Stimulated activated memory B cell treated with anti-CD40 and anti-IgM and Interleukin-4, amounts not matched to agents 10 μg/mL and 1 μg/mL and 100 μg/mL, for 72 hours (primary cell): ENCODE measurements around the gene ING5.
A peak's percentile ranks its signal among the peaks of the same experiment; 100 is the strongest.

Experiments used
- ATAC-seq: fragments of 150-1000 bp; cut with Tn5 transposase; 2 replicates; pipeline ENCODE4 v1.10.0; 2021
- H3K27ac Mint-ChIP-seq: one replicate; pipeline ENCODE4 v1.8.0; 2022; ENCODE audit warnings: mild to moderate bottlenecking, mixed read lengths
- H3K27me3 Mint-ChIP-seq: one replicate; pipeline ENCODE4 v1.8.0; 2022; ENCODE audit warnings: mixed read lengths
- H3K36me3 Mint-ChIP-seq: one replicate; pipeline ENCODE4 v1.8.0; 2022; ENCODE audit warnings: mixed read lengths
- H3K4me1 Mint-ChIP-seq: one replicate; pipeline ENCODE4 v1.8.0; 2022; ENCODE audit warnings: mixed read lengths
- H3K4me3 Mint-ChIP-seq: one replicate; pipeline ENCODE4 v1.8.0; 2022; ENCODE audit warnings: mild to moderate bottlenecking, moderate library complexity, mixed read lengths
- H3K9me3 Mint-ChIP-seq: one replicate; pipeline ENCODE4 v1.8.0; 2022; ENCODE audit warnings: mixed read lengths

ING5 gene

GRCh38 chr2:241668354-241668753, 33.5 kb upstream of the ING5 start:
- H3K4me1 Mint-ChIP-seq, result peaks cover 17% of the 10 kb centered on the region
- peaks cover 53% of the 10 kb centered on the region for H3K36me3 Mint-ChIP-seq
- H3K27me3 Mint-ChIP-seq, result no peaks in the 10 kb centered on the region
- H3K9me3 Mint-ChIP-seq, result no peaks in the 10 kb centered on the region
- no peak for ATAC-seq
- no peak overlapping the region for H3K27ac Mint-ChIP-seq
- no peak overlapping the region for H3K4me3 Mint-ChIP-seq

DNA sequence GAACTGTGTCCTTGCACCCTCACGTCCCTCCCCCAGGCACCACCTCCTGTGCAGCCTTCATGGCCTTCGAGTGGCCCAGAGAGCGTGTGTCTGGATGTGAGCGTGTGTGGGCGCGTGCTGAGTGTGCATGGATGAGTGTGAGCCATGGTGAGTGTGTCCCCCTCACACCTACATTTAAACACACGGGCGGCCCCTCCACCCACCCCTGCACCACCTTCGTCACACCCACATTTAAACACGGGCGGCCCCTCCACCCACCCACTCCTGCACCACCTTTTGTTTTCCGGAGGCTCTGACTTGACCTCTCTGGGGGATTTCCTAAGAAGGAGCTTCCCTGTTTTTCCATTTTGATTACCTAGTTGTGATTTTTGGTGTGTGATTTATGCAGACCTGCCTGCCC, 33.0 kb upstream of the ING5 start:
- H3K4me3 Mint-ChIP-seq, result no peak overlapping the region
- ATAC-seq, result no peak
- no peaks in the 10 kb centered on the region for H3K9me3 Mint-ChIP-seq
- H3K27me3 Mint-ChIP-seq, result no peaks in the 10 kb centered on the region
- H3K27ac Mint-ChIP-seq, result no peak overlapping the region
- H3K36me3 Mint-ChIP-seq, result peaks cover 57% of the 10 kb centered on the region
- peaks cover 20% of the 10 kb centered on the region for H3K4me1 Mint-ChIP-seq

DNA sequence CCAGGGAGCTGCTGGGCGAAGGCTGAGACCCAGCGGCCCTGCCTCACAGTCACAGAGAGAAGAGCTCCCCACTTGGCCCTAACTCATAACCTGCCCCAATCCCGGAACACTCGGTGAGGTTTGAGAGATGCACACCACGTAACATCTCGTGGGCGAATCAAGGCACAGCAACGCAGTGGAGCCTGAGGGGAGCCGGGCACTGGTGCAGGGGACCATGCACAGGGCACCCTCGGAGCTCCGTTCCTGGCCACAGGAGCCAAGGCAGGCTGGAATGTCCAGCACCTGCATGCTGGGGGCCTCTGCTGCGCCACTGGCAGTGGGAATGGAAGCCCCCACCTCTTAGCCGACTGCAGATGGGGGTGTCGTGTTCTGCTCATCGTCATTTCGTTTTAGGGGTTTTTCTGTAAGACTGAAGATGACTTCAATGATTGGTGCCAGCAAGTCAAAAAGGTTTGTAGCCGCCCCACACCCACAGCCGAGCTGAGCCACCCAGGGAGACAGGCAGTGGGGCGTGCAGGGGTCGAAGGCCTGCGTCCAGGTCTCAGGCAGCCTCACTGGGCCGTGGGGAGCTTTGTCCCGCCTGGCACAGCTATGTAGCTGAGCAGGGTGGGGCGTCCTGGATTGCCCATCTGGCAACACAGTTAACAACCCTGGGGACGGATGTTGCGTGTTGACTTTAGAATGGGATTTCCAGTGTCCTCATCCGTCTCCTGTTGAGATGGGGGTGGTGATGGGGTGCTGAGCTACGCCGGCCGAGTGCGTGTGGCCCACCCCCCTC, 31.3 kb upstream of the ING5 start:
- H3K4me3 Mint-ChIP-seq, result no peak overlapping the region
- H3K27me3 Mint-ChIP-seq, result no peaks in the 10 kb centered on the region
- no peak overlapping the region for H3K27ac Mint-ChIP-seq
- ATAC-seq, result no peak
- H3K4me1 Mint-ChIP-seq, result peaks cover 16% of the 10 kb centered on the region
- no peaks in the 10 kb centered on the region for H3K9me3 Mint-ChIP-seq
- peaks cover 63% of the 10 kb centered on the region for H3K36me3 Mint-ChIP-seq

- no peak for ATAC-seq
- Mint-ChIP-seq H3K27me3 (no peaks in the 10 kb centered on the region), H3K27ac (no peak overlapping the region), H3K9me3 (no peaks in the 10 kb centered on the region), H3K36me3 (peaks cover 61% of the 10 kb centered on the region), H3K4me1 (peaks cover 15% of the 10 kb centered on the region), H3K4me3 (no peak overlapping the region)
Measured at GRCh38 chr2:241671457-241672240, 30.2 kb upstream of the ING5 start.

DNA sequence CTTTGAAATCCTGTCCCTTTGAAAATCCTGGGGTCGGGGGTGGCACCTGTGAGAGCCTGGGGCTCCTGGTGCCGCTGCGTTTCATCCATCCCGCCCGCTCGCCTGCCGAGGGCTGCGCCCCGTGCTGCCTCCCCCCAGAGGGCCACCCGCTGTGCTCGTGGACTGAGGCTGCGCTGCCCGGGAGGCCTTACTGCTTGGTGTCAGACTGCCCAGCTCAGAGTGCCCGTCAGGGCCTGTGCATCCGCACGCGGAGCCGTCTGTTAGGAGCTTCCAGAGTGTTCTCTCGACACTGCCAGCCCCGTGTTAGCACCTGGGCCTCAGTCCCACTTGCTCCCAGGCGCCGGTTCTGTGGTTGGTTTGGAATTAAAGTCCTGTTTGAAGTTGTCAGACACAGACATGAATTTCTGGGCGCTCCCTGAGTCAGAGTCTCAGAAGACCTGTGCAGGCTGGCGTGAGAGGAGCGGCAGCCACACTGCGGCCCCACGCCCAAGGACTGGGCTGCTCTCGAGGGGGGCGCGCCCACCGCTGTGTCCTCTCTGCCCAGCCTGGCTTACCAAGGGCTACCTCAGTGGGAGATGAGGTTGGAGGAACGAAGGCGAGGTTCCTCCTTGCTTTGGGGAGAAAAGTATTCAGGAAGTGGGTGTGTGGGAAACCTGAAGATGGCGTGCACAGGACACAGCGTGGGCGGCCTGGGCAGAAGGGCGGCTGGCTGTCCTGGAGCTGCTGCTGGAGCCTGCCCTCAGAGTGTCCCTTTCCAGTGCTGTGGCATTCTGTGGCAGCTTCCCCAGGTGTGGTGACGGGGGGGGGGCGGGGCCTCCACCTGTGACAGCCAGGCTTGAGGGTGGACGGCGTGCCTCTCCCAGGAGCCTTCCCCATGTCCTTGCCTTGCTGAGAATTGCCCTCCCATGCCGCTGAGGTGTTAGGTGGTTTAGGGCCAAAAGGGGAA, 29.3 kb upstream of the ING5 start:
- H3K4me3 Mint-ChIP-seq, result no peak overlapping the region
- H3K27ac Mint-ChIP-seq, result no peak overlapping the region
- H3K27me3 Mint-ChIP-seq, result no peaks in the 10 kb centered on the region
- H3K36me3 Mint-ChIP-seq, result peaks cover 59% of the 10 kb centered on the region
- ATAC-seq, result no peak
- H3K9me3 Mint-ChIP-seq, result no peaks in the 10 kb centered on the region
- peaks cover 15% of the 10 kb centered on the region for H3K4me1 Mint-ChIP-seq

- Mint-ChIP-seq H3K9me3 (no peaks in the 10 kb centered on the region), H3K4me1 (peaks cover 15% of the 10 kb centered on the region), H3K27ac (peak overlapping the region; percentile 29), H3K4me3 (no peak overlapping the region), H3K27me3 (no peaks in the 10 kb centered on the region), H3K36me3 (peaks cover 56% of the 10 kb centered on the region)
- ATAC-seq, result no peak
Measured at GRCh38 chr2:241673189-241673663, 28.6 kb upstream of the ING5 start.

DNA sequence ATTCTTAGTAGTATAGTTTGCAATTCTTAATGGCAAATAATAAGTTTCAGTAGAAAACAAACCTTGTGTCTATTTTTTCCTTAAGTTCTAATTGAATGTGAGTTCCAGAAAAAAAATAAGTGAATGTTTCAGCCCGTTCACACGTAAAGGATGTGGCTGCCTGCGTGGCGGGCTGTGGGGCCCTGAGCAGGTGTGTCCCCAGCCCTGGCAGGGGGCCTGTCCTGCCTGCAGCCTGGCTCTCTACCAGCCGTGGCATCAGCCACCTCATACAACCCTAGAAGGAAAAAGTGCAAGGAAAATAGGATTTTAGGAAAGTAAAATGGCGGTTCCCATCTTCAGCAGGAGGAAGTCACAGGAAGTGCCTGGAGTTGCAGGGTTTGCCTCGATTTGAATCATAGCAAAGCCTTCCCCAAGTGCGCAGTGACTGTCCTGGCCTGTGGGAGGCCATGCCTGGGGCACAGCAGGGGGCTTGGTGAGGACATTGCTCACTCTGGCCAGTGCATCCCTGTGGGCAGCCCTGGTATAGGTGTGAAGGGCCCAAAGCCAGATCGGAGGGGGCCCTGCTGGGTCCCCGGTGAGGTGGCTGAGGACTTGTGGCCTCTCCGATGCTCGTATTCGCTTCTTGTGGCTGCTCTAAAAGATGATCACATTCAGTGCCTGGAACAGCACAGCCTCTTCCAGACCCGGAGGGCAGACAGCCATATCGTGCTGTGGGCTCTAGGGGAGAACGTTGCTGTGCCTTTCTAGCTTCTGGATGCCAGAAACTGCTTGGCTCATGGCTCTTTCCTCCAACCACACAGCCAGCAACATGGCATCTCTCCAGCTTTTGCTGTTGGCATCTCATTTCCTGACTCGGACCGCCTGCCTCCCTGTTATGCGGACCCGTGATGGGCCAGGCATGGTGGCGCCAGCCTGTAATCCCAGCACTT, 27.8 kb upstream of the ING5 start:
- Mint-ChIP-seq H3K27me3 (no peaks in the 10 kb centered on the region), H3K4me3 (no peak overlapping the region), H3K36me3 (peaks cover 53% of the 10 kb centered on the region), H3K4me1 (peaks cover 15% of the 10 kb centered on the region), H3K9me3 (no peaks in the 10 kb centered on the region), H3K27ac (peak overlapping the region; percentile 29)
- no peak for ATAC-seq

DNA sequence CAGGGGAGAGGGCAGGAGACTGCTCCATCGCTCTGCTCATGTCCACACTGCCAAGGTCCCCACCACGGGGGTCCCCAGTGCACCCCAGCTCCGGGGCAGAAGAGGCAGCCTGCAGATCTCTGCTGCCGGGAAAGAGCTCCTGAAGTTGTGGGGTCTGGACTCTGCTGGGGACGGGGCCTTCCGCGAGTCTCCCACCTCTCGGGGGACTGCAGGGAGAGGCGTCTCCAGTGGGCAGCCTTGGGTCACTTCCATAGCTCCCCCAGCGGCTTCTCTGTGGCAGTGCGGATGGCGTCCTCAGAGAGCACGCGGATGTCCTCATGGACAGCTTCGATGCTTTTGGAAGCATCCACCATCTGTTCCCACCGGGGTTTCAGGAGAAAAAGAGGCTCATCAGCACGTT, 26.0 kb upstream of the ING5 start:
- Mint-ChIP-seq H3K4me1 (peaks cover 15% of the 10 kb centered on the region), H3K4me3 (no peak overlapping the region), H3K27ac (no peak overlapping the region), H3K9me3 (no peaks in the 10 kb centered on the region), H3K36me3 (peaks cover 52% of the 10 kb centered on the region), H3K27me3 (no peaks in the 10 kb centered on the region)
- ATAC-seq, result no peak

DNA sequence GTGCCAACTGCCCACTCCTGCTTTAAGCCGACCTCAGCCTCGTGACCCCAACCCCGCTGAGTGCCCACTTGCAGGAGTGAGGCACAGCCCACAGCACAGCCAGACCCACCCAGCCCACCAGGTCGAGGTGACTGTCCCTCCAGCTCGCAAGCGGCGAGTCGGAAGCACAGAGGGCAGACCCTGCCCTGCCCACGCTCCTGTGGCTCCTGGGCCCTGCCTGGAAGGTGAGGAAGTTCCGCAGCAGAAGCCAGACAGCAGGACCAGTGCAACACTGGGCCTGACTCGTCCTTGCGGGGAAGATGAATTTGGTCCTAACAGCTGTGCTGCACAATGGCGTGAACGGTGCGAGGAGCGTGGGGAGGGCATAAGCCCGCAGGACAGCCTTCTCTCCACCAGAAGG, 25.2 kb upstream of the ING5 start:
- H3K9me3 Mint-ChIP-seq, result no peaks in the 10 kb centered on the region
- H3K4me3 Mint-ChIP-seq, result no peak overlapping the region
- peaks cover 59% of the 10 kb centered on the region for H3K36me3 Mint-ChIP-seq
- no peak overlapping the region for H3K27ac Mint-ChIP-seq
- peaks cover 15% of the 10 kb centered on the region for H3K4me1 Mint-ChIP-seq
- H3K27me3 Mint-ChIP-seq, result no peaks in the 10 kb centered on the region
- no peak for ATAC-seq

- Mint-ChIP-seq H3K4me3 (no peak overlapping the region), H3K9me3 (no peaks in the 10 kb centered on the region), H3K36me3 (peaks cover 59% of the 10 kb centered on the region), H3K4me1 (peaks cover 14% of the 10 kb centered on the region), H3K27me3 (no peaks in the 10 kb centered on the region), H3K27ac (no peak overlapping the region)
- ATAC-seq, result no peak
Measured at GRCh38 chr2:241677392-241677791, 24.4 kb upstream of the ING5 start.

DNA sequence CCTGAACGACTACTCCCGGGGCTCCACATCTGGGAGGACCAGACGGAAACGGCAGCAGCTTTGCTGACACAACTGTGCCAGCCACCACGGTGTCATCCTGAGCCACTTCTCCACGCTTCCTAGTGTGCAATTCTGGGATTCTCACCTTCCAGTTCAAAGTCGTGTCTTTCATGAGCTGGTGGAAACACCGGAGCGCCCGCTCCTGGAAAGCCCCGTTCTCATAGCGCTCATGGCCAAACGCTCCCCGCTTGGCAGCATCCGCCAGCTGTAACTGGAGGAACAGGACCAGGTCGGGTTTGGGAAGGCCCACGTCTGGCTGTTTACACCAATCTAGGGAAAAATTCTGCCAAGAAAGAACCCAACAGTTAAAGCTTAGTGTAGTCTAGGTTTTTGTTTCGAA, 23.5 kb upstream of the ING5 start:
- Mint-ChIP-seq H3K9me3 (no peaks in the 10 kb centered on the region), H3K27me3 (no peaks in the 10 kb centered on the region), H3K36me3 (peaks cover 57% of the 10 kb centered on the region), H3K4me3 (no peak overlapping the region), H3K27ac (no peak overlapping the region), H3K4me1 (peaks cover 5% of the 10 kb centered on the region)
- ATAC-seq, result no peak

DNA sequence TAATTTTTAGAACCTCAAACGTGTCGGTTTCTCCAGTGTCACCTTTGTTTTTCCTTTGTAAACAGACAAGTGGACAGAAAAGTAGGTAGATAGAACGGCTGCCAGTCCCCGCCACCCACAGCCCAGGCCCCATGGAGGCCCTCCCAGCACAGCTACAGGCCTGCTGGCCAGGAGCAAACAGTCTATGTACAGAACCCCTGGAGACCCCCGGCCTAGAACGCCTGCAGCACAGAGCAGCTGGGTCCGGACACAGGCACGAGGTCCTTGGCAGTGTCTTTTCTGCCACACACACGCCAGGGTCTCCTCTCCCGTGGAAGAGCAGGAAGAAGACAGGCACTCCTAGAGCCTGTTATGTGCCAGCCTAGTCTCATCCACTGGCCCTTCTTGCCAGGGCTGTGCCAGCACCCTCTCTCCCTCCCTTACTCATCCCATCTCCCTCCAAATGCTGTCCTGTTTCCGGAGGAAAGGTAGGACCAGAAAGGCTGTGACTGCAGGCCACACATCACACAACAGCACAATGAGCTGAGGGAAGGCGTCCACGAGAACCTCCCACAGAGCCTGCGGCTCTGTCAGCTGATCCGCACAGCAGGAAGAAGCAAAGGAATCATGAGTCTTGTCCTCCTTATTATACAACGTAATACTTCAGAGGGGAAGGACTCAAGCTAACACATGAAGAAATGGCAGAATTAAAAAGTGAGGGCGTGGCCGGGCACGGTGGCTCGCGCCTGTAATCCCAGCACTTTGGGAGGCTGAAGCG, 22.9 kb upstream of the ING5 start:
- Mint-ChIP-seq H3K4me3 (no peak overlapping the region), H3K9me3 (no peaks in the 10 kb centered on the region), H3K4me1 (no peaks in the 10 kb centered on the region), H3K27ac (no peak overlapping the region), H3K36me3 (peaks cover 55% of the 10 kb centered on the region), H3K27me3 (no peaks in the 10 kb centered on the region)
- no peak for ATAC-seq

DNA sequence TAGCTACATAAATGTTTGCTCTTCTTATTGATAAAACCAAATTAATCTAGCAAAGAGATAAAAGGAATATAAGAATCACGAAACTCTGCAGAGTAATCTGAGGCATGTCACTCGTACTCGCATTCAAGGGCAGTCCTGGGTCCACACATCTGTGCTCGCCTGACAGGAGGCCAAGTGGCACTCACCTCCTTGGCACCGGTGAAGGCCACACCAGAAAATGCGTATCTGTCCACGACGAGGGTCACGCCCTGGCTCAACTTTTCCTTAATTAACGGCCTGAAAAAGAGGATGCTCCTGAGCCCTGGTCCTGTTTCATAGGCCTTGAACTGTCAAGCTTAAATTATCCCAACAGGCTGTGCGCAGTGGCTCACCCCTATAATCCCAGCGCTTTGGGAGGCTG, 21.8 kb upstream of the ING5 start:
- Mint-ChIP-seq H3K9me3 (no peaks in the 10 kb centered on the region), H3K36me3 (peaks cover 63% of the 10 kb centered on the region), H3K27me3 (no peaks in the 10 kb centered on the region), H3K4me1 (no peaks in the 10 kb centered on the region), H3K4me3 (no peak overlapping the region), H3K27ac (no peak overlapping the region)
- no peak for ATAC-seq
